22Rv1 (cell line): ENCODE results near the gene ADGRB2.

Experiments used
- ZFX ChIP-seq: fragments of 450-650 bp; IDR thresholded peaks from 2 replicates; pipeline ENCODE4 v1.6.1; 2017; ENCODE audit warnings: antibody characterized with exemption, borderline replicate concordance
- TF ChIP-seq, protein P1 (sequence below): fragments of 450-650 bp; IDR thresholded peaks from 2 replicates; pipeline ENCODE4 v1.5.1; 2017; ENCODE audit warnings: mild to moderate bottlenecking

DNA sequence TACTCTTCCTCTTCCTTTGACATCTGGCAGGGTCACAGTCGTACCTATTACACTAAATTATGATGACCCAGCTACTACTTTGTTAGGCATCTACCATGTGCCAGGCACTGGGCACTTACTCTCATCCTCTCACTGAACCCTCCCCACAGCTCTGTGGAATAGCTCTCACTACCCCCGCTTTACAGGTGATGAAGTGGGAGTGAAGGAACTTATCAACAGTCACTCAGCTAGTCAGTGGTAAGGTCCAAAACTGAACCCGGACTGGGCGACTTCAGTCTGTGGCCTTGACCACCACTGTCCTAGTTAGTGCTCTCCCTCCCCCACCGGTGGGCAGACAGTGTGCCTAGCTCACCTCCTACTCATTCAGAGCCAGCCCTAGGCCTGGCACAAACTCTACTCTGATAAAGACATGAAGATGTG, 12.3 kb downstream of the ADGRB2 start:
- TF ChIP-seq, protein P1, sequence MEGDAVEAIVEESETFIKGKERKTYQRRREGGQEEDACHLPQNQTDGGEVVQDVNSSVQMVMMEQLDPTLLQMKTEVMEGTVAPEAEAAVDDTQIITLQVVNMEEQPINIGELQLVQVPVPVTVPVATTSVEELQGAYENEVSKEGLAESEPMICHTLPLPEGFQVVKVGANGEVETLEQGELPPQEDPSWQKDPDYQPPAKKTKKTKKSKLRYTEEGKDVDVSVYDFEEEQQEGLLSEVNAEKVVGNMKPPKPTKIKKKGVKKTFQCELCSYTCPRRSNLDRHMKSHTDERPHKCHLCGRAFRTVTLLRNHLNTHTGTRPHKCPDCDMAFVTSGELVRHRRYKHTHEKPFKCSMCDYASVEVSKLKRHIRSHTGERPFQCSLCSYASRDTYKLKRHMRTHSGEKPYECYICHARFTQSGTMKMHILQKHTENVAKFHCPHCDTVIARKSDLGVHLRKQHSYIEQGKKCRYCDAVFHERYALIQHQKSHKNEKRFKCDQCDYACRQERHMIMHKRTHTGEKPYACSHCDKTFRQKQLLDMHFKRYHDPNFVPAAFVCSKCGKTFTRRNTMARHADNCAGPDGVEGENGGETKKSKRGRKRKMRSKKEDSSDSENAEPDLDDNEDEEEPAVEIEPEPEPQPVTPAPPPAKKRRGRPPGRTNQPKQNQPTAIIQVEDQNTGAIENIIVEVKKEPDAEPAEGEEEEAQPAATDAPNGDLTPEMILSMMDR: no peak
- TF ChIP-seq ZFX: no peak
